NT2/D1 (cell line): ENCODE data around the gene MEMO1.

ENCODE experiments used
- SUZ12 ChIP-seq: IDR thresholded peaks from 2 replicates; pipeline ENCODE4 v1.6.1; 2011; ENCODE audit not compliant: insufficient read length, insufficient read depth; ENCODE audit errors: extremely low read depth
- YY1 ChIP-seq: IDR thresholded peaks from 2 replicates; pipeline ENCODE4 v1.6.1; 2011; ENCODE audit not compliant: insufficient read length, insufficient read depth

GRCh38 chr2:31822587-31822986, 188.2 kb downstream of the MEMO1 start:
- TF ChIP-seq SUZ12 (no peak), YY1 (no peak)
